Stomach (tissue), 4 donors: Measurements from ENCODE around the gene EXOC3L1.

ENCODE experiments used
- POLR2A ChIP-seq, 4 donors: fragments of 450-650 bp; IDR thresholded peaks; one replicate each; pipeline ENCODE4 v1.6.1; 2016; ENCODE audit warnings: antibody characterized with exemption in 4 of 4, control low read depth in 2 of 4, mild to moderate bottlenecking in 1 of 4, moderate library complexity in 1 of 4
- POLR2AphosphoS5 ChIP-seq, 3 donors: sonication (generic); formaldehyde crosslinking; IDR thresholded peaks; one replicate each; pipeline ENCODE4 v1.6.1; 2016; ENCODE audit warnings: antibody characterized with exemption in 3 of 3
- TF ChIP-seq, protein P1 (sequence below), 7 experiments: fragments of 450-650 bp in 4 of 7; fragments of 200-600 bp in 3 of 7; sonication (generic) in 3 of 7; IDR thresholded peaks; one replicate each; pipeline ENCODE4 v1.5.1; 2016 to 2019; ENCODE audit warnings: antibody characterized with exemption in 7 of 7, control low read depth in 2 of 7, mild to moderate bottlenecking in 1 of 7

GRCh38 chr16:67229906-67230808, 40.2 kb upstream of the EXOC3L1 start:
- TF ChIP-seq, protein P1, sequence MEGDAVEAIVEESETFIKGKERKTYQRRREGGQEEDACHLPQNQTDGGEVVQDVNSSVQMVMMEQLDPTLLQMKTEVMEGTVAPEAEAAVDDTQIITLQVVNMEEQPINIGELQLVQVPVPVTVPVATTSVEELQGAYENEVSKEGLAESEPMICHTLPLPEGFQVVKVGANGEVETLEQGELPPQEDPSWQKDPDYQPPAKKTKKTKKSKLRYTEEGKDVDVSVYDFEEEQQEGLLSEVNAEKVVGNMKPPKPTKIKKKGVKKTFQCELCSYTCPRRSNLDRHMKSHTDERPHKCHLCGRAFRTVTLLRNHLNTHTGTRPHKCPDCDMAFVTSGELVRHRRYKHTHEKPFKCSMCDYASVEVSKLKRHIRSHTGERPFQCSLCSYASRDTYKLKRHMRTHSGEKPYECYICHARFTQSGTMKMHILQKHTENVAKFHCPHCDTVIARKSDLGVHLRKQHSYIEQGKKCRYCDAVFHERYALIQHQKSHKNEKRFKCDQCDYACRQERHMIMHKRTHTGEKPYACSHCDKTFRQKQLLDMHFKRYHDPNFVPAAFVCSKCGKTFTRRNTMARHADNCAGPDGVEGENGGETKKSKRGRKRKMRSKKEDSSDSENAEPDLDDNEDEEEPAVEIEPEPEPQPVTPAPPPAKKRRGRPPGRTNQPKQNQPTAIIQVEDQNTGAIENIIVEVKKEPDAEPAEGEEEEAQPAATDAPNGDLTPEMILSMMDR (IDR thresholded peaks at IDR 0.05) = no peak
- TF ChIP-seq POLR2AphosphoS5 (IDR thresholded peaks at IDR 0.05) (no peak), POLR2A (IDR thresholded peaks at IDR 0.05) (no peak)
